RWPE2 (cell line): ENCODE data around the gene AK1.

Source experiments
- ATAC-seq: fragments of 200-7000 bp; cut with Tn5 transposase; 3 replicates; pipeline ENCODE4 v1.9.1; 2021; ENCODE audit warnings: low read depth
- DNase-seq: peaks from one replicate; pipeline ENCODE4 v3.0.0-alpha.2; 2020; ENCODE audit warnings: low spot score
- H3K27ac ChIP-seq: fragments of 450-650 bp; 2 replicates; pipeline ENCODE4 v1.5.1; 2017; ENCODE audit warnings: mild to moderate bottlenecking; ENCODE audit not compliant: poor library complexity, severe bottlenecking
- H3K27me3 ChIP-seq: fragments of 250-450 bp; sonication (Bioruptor Pico); 2 replicates; pipeline ENCODE4 v1.5.1; 2021; ENCODE audit warnings: mild to moderate bottlenecking, moderate library complexity; ENCODE audit not compliant: insufficient read depth, poor library complexity, severe bottlenecking
- H3K36me3 ChIP-seq: fragments of 250-450 bp; sonication (Bioruptor Pico); 2 replicates; pipeline ENCODE4 v1.5.1; 2020; ENCODE audit warnings: low read depth, mild to moderate bottlenecking, moderate library complexity
- H3K4me1 ChIP-seq: fragments of 250-450 bp; sonication (Bioruptor Pico); 2 replicates; pipeline ENCODE4 v1.5.1; 2021; ENCODE audit warnings: mild to moderate bottlenecking, moderate library complexity; ENCODE audit not compliant: insufficient read depth, poor library complexity, severe bottlenecking
- H3K4me3 ChIP-seq: fragments of 250-450 bp; sonication (Bioruptor Pico); 2 replicates; pipeline ENCODE4 v1.5.1; 2021; ENCODE audit warnings: mild to moderate bottlenecking, moderate library complexity; ENCODE audit not compliant: severe bottlenecking
- H3K9me3 ChIP-seq: fragments of 250-450 bp; sonication (Bioruptor Pico); 2 replicates; pipeline ENCODE4 v1.5.1; 2021; ENCODE audit warnings: mild to moderate bottlenecking, moderate library complexity; ENCODE audit not compliant: severe bottlenecking
- TF ChIP-seq, protein P1 (sequence below): fragments of 450-650 bp; IDR thresholded peaks from one replicate; pipeline ENCODE4 v1.5.1; 2017; ENCODE audit warnings: mild to moderate bottlenecking, moderate library complexity; ENCODE audit not compliant: poor library complexity, severe bottlenecking

Gene AK1

GRCh38 chr9:127878652-127879390, 1.3 kb upstream of the AK1 start:
- no peak for ATAC-seq
- no peak overlapping the region for H3K27ac ChIP-seq

DNA sequence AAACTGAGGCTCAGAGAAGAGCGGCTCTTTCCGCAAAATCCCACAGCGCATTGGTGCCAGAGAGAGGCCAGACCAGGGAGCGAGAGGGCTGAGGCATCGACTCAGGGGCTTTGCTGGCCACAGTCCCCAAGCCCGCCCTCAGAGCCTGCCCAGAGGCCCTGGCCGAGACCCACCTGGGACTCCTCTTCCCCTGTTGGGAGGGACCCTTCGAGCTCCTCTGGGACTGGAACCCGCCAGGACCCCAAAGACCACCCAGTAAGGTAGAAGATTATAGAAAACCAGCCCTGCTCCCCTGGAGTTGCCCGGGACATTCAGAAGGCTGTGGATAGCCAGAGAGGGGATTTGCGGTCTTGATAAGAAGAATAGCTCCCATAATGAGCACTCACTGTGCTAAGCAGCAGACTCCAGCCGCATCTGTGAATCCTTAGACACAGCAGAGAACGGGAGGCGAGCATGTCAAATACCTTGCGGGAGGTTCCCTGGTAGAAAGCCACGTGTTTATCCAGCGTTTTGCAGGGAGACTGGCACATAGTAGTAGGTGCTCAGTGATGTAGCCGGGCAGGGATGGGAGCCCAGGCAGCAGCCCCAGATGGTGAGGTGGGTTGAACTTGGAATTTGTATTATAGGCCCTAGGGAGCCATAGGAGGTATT, 651 bp upstream of the AK1 start:
- H3K36me3 ChIP-seq = no peaks in the 10 kb centered on the region
- TF ChIP-seq, protein P1, sequence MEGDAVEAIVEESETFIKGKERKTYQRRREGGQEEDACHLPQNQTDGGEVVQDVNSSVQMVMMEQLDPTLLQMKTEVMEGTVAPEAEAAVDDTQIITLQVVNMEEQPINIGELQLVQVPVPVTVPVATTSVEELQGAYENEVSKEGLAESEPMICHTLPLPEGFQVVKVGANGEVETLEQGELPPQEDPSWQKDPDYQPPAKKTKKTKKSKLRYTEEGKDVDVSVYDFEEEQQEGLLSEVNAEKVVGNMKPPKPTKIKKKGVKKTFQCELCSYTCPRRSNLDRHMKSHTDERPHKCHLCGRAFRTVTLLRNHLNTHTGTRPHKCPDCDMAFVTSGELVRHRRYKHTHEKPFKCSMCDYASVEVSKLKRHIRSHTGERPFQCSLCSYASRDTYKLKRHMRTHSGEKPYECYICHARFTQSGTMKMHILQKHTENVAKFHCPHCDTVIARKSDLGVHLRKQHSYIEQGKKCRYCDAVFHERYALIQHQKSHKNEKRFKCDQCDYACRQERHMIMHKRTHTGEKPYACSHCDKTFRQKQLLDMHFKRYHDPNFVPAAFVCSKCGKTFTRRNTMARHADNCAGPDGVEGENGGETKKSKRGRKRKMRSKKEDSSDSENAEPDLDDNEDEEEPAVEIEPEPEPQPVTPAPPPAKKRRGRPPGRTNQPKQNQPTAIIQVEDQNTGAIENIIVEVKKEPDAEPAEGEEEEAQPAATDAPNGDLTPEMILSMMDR = no peak
- peaks cover 11% of the 10 kb centered on the region for H3K4me1 ChIP-seq
- H3K9me3 ChIP-seq = no peaks in the 10 kb centered on the region
- no peaks in the 10 kb centered on the region for H3K27me3 ChIP-seq
- ATAC-seq (no peak), DNase-seq (peak; percentile 49)
- H3K4me3 ChIP-seq = peak overlapping the region; percentile 27
- peak overlapping the region; percentile 37 for H3K27ac ChIP-seq

More at GRCh38 chr9:127878652-127879390, 1.3 kb upstream of the AK1 start:
- Histone ChIP-seq H3K36me3 (no peaks in the 10 kb centered on the region), H3K9me3 (no peaks in the 10 kb centered on the region), H3K27me3 (no peaks in the 10 kb centered on the region), H3K4me1 (peaks cover 11% of the 10 kb centered on the region), H3K4me3 (no peak overlapping the region)
- TF ChIP-seq, protein P1 = no peak
- DNase-seq = no peak

DNA sequence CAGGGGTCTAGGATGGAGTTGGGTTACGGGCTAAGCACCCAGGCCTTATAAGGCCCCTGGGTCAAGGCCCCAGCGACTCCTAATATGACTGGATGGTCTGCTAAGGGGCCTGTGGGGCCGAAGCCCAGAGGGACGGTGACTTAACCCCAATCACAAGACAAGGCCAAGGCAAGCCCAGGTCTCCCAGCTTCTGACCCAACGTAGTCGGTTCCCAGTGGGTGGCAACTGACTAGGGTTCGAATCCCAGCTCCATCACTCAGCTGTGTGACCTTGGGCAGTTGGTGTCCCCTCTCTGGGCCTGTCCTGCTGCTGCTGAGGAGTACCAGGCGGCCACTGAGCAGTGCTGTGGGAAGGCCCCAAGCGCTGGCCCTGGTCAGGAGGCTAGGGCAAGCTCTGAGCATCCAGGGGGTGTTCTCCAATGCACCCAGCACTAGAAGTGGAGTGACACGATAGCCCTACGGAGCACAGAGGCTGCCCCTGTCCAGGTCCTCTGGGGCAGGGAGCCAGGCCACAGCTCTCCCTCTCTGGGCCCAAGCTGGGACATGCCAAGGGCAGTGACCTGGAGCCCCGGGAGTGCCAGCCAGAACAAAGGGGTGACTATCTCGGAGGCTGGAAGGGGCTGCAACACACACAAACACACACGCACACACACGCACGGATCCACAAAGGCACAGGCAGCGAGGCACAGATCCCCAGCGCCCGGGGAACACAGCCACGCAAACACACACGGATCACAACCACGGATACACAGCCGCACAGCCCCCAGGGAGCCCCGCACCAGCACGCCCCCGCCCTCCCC, 512 bp downstream of the AK1 start:
- Histone ChIP-seq H3K27ac (peak overlapping the region; percentile 37), H3K4me3 (peak overlapping the region; percentile 27), H3K27me3 (no peaks in the 10 kb centered on the region), H3K36me3 (no peaks in the 10 kb centered on the region), H3K4me1 (peaks cover 11% of the 10 kb centered on the region), H3K9me3 (no peaks in the 10 kb centered on the region)
- TF ChIP-seq, protein P1 = no peak
- DNase-seq (peak; percentile 65), ATAC-seq (peak; percentile 20)

DNA sequence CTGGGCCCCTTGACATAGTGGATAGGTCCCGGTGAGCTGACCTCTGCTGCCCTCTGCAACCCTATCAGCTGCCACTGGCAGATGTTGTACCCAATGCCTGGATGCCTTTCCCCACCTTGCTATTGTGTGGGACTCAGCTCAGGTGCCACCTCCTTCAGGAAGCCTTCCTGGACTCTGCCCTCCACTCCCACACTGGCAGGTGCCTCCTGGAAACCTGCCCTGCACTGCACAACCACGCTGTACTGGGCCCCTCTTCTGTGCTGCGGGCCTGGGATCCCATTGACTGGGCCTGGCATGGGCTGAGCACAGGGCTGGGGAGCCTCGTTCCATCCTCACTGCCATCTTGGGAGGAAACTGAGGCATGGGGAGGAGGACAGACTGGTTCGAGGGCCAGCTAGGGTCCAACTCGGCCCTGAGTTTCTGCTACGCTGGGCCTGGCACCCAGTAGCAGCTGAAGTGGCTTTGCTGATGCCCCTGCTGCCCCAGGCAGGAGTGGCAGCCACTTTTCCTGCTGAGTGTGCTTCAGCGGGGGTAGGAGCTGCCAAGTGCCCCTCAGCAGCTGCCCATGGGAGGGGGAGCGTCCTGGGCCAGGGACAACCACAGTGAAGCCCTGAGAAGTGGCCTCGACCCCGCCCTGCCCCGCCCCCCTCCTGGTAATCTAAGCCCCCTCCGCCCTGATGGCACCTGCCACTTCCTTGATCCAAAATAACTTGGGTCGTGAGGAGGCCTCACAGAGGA, 1.3 kb downstream of the AK1 start:
- peak overlapping the region; percentile 37 for H3K27ac ChIP-seq
- TF ChIP-seq, protein P1 = no peak
- H3K36me3 ChIP-seq = no peaks in the 10 kb centered on the region
- peak; percentile 49 for DNase-seq
- no peaks in the 10 kb centered on the region for H3K9me3 ChIP-seq
- H3K4me1 ChIP-seq = peaks cover 11% of the 10 kb centered on the region
- no peak for ATAC-seq
- no peak overlapping the region for H3K4me3 ChIP-seq
- H3K27me3 ChIP-seq = no peaks in the 10 kb centered on the region
